NCI-H345 treated with DMSO at 0.1 percent for 48 hours (cell line): Measurements from ENCODE around the gene RBM44.

Experiments used
- DNase-seq: peaks from one replicate; lab custom pipeline; 2025; ENCODE audit not compliant: unreplicated experiment; lab: John Stamatoyannopoulos, UW

Gene RBM44

DNA sequence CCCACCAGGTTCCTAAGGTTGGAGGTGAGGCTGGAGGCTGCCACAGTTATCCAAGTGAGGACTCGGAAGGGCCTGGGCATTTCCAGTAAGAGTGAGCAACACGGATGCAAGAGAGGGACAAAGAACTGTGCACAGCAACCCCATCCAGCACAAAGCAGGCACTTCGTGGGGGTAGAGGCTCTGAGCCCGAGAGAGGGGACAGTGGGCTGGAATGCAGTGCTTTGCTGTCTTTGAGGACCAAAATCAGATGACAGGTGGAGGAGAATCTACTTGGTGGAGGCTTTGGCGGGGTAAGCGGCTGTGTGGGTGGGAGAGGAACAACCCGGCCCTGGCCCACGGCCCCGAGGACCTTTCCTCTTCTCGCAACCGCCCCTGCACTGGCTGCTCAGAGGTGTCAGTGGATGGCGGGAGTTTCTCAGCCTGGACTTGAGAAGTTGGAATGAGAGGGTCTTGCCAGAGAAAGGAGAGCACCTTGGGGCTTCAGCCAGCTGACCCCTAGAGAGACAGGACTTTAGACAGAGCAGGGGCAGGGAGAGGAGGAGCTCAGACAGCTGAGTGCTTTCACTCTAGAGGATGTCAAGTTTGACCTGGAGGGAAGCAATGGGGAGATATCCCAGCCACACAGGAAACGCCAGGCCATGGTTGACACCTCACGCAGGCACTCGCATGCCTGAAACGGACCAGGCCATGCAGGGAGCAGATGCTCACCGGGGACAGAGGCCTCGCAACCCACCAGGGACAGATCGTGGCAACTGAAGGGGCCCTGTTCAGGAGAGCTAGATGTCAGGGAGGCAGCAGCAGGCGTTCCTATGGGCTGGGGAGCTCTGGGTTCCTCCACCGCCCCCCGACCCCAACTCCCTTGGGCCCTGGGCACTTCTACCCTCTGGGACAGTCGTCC is 72.4 kb downstream of the RBM44 start:
- no peak for DNase-seq

DNA sequence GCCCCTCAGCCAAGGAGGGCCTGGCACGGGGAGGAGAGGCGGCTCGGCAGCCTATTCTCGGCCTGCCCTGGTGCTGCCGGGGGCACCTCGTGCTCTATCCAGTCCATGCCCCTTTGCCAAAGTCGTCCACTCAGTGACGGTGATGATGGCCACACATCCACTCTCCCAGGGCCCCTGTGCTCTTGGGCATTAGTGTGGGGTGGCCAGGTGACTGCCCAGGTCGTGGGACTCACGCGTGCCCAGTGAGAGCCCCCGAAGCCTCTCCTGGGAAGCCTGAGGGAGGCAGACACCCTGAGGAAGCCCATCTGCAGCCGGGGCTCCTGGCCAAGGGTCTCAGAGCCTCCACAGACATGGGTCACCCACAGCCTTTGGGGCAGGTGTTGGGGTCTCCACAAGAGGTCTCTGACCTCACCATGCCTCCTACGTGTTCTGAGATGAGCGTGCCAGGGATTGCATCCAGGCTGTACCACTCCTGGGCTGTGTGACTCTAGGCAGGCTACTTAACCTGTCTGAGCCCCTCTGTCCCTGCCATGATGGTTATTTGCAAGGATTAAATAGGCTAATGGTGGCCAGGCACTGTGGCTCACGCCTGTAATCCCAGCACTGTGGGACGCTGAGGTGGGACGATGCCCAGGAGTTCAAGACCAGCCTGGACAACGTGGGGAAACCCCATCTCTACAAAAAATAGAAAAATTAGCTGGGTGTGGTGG is 73.8 kb downstream of the RBM44 start:
- DNase-seq, result no peak

DNA sequence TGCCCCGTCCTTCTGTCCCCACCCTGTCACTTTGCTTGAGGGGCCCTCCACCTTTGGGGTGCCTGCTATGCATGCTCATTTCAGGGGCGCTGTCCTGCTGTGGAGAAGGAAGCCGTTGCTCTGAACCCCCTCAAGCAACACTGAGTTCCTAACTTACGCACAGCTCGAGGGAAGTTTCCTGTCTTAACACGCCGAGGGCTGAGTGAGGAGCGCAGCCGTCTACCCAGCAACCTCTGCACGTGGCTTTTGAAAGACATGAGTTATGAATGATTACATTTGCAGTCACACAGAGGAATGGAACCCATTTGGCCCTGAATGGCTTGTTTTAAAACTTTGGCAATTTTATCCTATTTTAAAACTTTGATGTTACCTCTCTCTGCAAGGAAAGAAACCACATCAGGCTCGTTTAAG is 74.8 kb downstream of the RBM44 start:
- no peak for DNase-seq

DNA sequence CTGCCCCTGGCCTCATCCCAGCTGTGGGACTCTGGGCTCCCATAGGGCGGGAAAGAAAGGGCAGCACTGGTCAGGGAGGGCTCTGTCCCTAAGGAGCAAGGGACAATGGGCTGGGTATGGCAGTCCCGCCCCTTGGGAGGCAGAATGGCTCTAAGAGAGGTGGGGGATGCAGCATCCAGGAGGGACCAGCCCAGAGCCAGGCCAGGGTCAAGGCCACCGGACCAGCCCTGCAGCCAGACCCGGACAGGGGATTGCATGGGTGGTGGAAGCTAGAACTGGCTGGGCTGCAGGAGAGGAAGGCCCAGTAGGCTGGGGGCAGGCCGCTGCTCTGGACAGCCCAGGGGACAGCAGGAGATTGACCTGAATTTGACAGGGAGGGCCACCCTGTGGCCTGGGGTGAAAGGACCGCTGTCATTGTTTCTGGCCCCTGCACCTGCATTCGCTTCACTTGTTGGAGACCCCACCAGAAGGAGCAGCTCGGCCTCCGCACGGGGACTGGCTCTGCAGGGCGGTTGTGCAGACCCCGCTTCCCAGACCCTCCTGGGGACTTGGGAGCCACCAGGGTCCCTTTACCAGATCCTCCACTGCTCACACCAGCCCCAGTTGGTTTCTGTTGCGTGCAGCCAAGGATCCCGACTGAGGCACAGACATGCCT is 75.4 kb downstream of the RBM44 start:
- DNase-seq, result no peak

DNA sequence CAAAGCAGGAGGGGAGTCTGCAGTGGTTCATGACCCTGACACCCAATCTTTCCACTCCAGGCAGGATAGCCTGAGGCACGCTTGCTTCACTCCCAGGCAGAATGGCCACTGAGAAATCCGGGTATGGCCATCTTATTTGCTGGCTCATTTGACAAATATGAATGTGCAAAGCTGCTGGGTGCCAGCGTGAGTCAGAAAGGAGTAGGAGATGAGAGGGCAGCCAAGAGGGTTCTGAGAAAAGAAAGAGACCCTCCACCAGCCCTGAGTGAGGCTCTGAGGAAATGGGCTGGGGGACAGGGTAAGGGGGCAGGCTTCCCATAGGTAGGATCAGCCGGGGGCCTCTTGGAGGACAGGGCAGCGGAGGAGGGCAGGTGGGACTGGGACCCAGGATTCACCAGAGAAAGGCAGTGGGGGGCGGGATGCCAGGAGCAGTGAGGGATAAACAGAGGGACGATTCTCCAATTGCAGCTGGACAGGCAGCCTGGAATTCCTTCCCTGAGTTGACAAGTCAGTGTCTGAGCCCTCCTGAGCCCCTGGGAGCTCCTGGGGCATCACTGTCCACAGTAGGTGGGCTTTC is 76.1 kb downstream of the RBM44 start:
- DNase-seq, result no peak

DNA sequence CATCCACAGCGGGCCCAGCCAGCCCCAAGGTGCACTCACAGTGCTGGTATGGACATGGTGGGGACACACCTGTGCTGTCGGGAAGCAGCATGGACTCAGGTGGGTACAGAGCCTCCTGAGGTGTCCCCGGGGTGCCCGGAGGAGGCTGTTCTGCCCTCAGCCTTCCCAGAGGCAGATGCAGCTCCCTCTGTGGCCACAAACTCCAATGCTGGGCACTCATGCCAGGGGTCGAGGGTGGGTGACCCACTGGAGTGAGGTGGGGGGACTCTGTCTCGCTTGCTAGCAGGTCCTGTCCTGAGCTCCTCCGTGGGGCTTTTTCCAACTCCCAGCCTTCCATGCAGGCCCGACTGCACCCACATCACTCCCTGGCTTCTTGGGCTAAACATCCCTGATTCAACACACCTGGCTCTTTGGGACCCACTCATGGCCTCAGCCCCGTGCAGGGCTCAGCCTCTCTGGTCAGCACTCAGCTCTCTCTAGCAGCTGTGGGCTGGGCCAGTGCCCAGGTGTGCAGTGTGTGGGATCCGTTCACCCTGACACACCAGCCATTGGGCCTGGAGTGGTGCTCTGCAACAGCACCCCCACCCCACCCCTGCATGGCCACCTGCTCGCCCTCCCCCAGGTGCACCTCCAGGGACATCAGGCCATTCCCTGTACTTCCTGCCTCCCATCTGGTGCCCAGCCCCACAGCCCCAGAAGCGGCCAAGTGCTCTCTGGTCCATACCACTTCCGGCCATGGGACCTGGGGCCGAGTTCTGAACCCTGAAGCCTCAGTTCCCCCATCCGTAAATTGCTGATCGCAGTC is 76.9 kb downstream of the RBM44 start:
- DNase-seq, result no peak

DNA sequence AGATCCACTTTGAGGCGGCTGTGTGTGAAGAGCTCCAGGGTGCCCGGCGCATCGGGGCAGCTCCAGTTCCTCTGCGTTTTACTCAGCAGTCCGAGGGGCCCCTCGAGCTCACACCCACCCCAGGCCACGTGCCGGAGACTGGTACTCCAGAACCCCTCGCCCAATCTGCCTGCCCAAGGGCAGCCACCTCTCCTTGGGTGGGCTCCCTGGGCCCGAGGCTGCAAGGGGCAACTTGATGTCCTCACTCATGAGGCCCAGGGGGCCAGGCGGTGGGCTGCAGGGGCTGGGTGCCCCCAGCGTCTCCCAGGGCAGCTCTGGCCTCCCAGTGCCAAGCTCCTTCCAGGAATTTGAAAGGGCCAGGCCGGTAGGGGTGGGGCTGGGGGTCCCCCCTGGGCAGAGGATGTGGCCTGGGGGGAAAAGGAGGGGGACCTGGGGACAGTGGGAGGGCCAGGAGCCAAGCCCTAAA is 77.5 kb downstream of the RBM44 start:
- no peak for DNase-seq

DNA sequence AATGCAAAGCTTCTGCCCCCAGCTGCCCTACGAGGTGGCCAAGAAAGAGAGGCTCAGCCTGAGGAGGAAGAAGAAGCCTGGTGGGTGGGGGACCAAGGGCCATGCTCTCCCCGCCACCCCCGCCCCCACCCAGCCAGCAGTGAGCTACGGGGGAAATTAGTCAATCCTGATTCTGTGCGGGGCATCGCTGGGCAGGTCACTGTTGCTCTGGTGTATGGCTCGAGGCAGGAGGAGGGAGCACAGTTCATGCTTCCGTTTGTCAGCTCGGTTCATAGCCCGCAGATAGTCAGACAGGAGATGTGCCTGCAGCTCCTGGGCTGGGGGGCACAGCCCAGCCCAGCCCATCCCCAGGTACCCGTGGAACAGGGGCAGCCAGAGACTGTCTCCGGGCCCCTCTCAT is 78.0 kb downstream of the RBM44 start:
- DNase-seq, result no peak

DNA sequence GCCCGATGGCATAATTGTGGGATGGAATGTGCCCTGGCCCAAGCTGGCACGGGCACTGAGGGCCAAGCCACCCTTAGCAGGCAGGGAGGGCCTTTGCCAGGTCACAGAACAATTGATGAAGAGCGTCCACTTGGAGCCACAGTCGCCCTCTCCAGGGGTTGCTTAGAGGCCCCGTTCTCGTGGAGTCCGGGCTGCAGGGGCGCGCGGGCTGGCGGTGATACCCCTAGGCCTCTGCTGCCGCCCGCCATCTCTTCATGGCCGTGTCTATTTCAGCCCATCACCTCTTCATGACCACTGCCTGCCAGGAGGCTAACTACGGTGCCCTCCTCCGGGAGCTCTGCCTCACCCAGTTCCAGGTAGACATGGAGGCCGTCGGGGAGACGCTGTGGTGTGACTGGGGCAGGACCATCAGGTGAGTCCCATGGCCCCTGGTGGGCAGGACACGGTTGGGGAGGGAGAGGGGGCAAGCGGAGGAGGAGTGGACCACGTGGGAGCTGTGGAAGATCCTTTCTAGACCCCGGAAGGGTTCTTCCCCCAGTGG is 78.4 kb downstream of the RBM44 start:
- DNase-seq, result no peak

DNA sequence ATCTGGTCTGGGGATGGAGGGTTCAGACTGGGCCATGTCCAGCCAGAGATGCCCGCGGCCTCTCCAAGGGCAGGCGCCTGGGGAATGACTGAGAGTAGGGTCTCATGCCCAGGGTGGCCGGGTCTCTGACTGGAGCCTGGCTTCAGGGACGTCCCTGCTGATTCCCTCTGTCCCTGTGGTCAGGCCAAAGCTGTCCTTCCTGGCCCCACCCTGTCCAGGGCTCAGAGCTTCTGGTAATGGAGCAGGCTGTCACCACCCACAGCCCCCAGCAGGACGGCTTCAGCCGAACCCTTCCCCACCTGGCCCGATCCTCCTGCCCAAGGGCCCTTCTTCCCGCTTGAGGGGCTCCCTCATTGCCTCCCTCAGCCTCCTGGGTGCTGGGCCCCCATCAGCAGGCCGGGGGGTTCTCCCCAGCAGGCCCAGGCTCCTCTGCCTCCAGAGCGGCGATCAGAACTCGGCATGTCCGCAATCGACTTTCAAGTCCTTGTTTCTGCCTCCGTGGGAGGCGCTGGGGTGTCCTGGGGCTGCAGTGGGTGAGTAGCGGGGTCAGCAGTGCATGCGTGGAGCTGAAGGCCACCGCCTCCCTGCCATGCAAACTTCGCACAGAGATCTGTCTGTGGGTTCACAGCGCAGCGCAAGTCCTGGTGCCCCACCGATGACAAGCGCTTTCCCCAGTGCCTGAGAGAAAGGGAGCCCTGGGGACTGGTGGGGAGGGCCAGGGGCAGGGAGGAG is 79.2 kb downstream of the RBM44 start:
- no peak for DNase-seq

DNA sequence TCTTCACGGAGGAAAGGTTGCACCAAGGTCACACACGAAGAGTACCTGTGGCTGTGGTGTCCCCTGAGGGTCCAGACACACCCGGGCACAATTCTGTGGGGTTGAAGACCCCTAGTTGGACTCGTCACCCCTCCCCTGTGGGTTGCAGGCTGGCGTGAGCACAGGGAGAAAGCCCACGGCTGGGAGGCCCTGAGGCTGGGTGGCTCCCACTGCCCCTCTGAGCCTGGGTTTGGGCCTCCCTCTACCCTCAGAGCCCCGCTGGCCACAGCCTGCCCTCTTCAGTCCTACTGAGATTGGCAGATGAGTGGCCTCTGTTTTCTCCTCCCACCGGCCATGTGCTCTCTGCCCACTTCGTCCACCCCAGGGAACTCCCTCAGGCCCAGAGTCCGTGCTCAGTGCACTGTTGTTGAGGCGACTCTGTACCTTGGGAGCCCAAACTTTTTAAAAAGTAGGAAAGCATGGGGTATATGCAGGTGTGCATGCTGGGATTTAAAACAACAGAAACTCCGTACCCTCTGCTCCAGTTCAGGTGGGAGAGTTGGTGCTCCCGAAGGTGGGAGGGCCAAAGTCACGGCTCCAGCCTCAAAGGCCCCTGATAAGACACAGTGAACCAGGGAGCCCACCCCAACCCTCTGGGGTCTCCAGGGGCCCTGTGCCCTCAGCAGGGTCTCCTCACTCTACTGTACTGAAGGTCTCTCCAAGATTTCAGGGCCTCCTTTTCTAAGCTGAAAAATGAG is 79.9 kb downstream of the RBM44 start:
- DNase-seq, result no peak

DNA sequence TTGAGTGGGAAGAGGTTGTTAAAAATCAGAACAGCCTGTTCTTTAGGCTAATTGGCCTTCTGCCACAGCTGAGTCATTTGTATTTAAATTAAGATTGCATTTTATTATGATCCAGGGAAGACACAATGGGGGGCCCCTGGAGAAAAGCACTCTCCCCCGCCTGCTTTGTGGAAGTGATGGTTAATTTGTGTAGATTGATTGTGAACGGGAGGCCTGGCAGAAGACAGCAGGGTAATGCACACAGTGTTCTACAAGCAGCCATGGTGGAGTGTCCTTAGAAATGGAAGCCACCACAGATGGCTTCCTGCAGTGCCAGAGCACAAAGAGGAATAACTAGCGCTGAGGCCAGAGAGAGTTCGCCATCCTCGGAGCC is 80.5 kb downstream of the RBM44 start:
- peak; percentile 83 for DNase-seq

DNA sequence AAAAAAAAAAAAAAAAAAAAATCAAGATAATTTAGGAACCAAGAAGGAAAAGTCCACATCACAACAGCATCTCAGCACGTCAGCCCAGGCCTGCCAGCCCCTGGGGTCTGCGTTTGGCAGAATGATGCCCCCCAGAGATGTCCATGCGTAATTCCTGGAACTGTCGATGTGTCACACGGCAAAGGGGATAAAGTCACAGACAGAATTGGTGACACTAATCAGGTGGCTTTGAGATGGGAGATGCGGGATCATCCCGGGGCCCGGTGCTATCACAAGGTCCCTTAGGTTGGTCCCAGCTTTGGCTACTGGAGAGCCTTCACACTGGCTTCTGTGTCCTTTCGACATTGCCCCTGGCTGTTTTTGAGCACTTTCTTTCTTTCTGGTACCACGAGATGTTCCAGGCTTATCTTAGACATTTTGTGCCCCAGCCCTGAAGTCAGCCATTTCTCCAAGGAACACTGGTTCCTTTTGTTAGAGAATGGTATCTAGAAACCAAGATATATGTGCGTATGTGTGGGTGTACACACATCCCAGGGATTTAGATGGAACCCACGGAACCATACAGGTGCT is 81.5 kb downstream of the RBM44 start:
- DNase-seq, result no peak

DNA sequence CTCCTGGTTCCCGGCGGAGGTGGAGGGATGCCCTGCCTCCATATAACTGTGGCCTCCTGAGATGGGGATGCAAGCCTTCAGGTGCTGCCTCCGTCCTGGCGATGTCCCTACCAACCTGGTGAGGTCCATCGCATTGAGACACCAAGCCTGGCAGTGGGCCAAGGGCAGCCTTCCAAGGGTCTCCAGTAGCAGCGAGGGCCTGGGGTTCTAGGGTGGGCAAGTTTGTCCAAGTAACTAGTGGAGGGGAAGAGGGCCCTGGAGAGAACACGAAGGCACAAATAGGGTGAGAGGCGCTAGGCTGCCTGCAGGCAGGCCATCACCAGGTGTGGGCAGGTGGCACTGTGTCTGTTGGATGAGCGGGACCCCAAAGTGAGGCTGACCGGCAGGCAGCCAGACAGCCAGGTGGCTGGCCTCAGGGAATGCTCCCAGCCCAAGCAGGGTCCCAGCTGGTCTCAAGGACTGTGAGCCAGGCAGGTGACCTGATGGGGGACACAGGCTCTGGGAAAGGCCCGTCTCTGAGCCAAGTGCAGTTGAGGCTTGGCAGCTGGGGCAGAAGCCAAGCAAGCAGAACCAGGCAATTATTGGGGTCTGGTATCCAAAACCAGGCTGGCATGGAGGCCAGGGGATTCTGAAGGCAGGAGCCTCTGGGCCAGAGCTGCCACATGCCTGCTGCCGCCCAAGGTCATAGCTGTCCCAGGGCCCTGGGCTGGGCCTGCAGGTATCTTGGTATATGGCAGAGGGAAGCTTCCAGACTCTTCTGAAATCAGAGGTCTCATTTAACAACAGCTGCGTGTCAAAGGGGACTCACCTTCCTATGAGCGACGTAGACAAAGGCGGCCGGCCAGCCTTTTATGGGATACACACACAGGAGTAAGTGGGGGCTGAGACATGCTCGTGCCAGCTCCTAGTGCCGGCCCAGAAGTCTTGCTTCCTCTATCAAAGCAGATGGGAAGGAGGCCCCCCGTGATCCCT is 84.2 kb downstream of the RBM44 start:
- DNase-seq, result no peak

DNA sequence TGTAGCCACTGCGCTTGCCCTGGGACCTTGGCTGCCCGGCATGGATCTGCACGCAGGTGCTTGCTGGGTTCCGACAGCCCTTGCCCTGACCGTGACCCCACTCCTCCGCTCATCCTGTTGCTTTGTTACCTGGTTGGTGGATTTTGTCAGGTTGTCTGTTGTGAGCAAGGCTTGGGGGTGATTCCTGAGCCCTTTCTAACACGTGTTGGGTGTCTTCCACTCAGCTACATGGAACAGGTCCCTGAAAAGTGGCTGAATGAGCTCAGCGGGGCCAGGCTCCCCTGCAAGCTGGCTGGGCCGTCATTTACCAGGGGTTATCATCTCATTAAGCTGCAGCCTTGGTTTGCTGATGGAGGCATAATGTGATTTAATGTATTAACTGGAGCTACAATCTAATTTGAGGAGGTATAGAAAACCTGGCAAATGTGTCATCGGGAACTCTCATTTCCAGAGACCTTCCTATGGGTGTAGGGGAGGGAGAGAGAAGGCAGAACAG is 85.4 kb downstream of the RBM44 start:
- no peak for DNase-seq

DNA sequence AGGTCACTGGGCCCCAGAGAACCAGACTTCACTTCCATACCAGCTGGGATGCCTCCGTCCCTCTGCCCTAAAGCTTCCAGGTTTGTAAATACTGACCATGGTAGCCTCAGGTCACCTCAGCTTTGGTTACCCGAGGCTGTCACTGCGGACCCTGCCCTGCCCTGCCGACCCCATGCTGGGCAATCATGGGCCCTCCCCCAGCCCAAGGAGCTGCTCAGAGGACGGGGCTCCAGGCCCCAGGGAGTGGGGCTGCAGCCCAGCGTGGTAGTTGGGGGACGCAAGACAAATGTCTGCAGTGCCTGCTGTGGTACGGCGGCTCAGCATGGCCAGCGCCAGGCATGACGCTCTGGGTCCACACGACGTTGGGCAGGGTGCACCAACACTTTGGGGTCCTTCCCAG is 86.1 kb downstream of the RBM44 start:
- DNase-seq, result no peak
